Measurements from ENCODE around the gene DDX59.

The DDX59 gene

DNA sequence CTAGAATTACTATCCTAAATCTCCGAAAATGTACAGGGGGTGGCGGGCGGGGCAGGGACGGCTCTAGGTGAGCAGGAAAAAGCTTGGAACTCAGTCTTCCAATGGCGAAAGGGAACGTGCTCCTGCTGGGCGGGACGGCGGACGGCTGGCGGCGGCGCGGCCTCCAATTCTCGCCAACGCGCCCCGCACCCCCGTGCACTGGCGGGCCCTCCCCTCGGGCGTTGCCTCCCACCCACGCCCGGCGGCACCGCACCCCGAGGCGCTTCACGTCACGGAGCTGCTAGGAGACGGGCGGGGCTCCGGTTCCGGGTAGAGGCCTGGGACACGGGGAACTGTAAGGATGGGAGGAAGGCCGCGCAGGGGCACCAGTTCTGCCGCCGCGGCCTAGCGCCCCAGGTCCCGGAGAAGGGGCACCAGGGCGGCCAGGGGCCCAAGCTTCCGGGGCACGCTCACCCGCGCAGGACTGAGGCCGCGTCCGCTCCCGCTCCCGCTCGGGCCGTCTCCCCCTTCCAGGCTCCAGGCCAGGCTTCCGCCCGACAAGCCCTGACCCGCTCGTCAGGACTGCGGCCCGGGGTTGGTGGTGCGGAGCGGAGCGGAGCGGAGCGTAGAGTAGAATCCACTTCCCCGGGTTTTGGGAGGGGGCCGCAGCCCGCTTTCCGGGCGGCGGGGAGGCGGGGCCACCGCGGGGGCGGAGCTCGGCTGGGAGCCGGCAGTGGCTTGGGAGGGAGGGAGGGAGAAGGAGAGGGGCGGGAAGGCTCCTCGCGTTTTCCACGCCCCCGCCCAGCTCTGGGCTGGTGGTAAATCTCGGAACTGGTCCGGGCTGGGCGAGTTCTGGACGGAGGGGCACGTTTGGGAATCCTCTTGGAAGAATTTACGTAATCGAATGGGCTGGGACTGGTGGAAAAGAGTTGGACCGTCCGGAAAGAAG is at the start of gene DDX59:
Gene DDX59, minus strand, starts transcription at position 594 of the 928 bp plus-strand sequence. CDS start 3,167 bp downstream, outside the sequence.
- DNase-seq (ENCODE audit: low spot score): peak; percentile 87

DNA sequence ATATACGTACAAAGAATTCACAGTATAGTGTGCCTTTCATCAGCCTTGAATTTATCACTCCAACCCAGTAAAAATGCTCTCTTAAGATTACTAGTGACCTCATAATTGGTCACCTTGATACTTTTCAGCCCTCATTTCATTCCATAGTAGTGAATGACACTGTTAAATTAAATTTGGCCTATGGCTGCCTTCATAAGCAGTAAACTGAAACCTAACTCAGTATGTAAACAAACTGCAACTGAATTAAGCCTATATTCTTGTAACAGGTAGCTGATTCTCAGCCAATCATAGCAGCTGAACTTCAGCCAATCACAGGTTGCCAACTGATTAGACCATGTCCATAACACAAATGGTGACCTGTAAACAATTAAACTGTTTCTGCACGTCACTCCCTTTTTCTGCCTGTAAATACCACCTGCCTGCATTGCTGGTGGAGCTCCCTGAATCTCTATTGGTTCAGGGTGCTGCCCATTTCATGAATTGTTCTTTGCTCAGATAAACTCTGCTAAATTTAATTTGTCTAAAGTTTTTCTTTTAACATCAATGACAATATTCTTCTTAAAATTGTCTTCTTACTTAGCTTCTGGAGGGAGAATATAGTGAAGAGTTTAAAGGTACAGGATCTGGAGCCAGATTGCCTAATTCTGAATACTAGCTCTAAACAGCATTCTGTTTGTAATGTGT is 44.9 kb upstream of the DDX59 start:
- no peak for DNase-seq (ENCODE audit: low spot score)

DNA sequence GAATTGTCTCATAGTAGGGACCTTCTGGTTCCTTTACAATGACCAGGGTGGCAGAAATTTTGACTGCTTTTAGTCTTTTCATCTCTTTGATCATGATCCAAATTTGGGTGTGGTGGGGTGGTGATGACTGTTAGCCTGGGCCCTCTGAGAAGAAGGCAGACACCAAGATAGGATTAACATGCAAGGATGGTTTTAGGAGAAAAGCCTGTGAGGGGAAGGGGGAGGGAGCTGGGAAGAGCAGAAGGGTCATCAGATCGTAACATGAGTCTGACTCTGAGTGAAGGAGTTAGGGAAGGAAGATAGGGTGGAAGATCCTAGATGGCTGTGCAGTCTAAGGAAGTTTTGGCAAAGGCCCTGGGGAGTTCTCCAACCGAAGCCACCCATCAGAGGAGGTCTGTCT is 40.5 kb upstream of the DDX59 start:
- DNase-seq (ENCODE audit: low spot score): no peak

DNA sequence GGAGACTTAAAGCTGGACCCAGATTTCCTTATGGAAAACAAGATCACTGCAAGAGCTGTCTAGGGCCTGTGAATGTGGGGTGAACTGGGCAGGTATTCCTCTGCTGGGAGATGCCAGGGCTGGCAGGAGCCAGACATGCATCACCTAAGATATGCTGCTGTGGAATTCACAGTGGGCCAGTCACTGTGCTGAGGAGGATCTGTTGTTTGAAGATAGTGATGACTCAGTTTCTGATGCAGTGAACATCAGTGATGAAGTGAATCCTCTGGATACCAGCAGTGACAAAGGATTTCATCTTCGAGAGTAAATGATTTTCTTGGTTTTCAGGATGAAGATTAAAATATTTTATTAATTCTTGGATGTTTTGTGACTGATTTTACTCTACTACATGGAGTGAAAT is 39.1 kb upstream of the DDX59 start:
- DNase-seq (ENCODE audit: low spot score): no peak

DNA sequence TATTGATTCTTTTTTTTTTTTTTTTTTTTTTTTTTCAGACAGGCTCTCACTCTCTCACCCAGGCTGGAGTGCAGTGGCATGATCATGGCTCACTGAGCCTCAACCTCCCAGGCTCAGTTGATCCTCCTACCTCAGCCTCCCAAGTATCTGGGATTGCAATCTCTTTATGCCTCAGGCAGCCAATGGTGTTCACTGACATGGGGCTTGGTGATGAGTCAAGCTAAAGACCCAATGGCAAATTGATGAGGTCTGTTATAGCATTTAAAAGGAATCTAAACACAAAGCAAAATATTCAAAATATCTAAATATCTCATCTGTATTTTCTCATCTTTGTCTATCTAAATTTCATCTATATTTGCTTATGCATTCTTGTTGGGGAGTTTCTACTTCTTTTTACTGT is 38.5 kb upstream of the DDX59 start:
- no peak for DNase-seq (ENCODE audit: low spot score)

GRCh38 chr1:200707116-200707515 is 37.4 kb upstream of the DDX59 start:
- DNase-seq (ENCODE audit: low spot score): no peak

- no peak for DNase-seq (ENCODE audit: low spot score)
Observed at GRCh38 chr1:200706111-200706814, 36.6 kb upstream of the DDX59 start.

DNA sequence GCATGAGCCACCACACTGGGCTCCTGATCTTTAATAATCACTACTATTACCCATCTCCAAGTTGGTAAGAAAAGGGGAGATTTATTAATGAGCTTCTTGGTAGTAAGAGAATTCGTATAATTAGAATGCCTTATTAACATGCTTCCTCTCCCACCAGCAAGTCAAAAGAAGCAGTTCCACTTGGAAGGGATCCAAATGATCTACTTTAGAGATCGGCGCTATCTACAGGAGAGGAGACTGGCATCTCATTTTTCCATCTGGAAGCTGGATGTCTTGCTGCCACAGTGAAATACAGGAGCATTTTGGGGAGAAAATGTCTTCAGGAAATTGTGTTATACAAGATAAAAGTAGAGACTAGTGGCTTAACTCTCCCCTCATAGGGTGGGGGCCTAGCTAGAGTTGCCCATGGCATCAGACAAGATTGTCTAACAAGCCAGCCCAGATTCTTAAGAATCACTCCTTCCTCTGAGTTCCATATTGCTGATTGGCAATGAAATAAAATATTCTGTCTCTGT is 35.3 kb upstream of the DDX59 start:
- DNase-seq (ENCODE audit: low spot score): no peak

- DNase-seq (ENCODE audit: low spot score): no peak
Observed at GRCh38 chr1:200699871-200700270, 30.2 kb upstream of the DDX59 start.

- DNase-seq (ENCODE audit: low spot score): no peak
Observed at GRCh38 chr1:200694738-200695137, 25.0 kb upstream of the DDX59 start.

DNA sequence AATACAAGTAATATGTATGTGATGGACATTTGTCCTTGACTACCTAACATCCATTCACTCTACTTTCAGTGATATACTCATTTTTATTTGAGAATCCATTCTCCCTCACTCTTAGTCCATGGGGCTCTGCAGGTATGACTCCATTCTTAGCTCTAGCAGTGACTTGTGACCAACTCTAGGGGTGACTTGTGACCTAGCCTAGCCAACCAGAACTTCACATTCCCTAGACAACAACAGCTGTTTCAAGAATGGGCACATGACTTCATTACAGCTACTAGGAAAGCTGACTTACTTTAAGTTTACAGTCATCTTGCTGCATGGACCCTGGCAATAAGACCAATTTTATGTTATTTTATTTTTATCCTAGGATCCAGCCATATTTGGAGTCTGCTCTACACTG is 23.6 kb upstream of the DDX59 start:
- DNase-seq (ENCODE audit: low spot score): no peak

- no peak for DNase-seq (ENCODE audit: low spot score)
Observed at GRCh38 chr1:200692316-200692715, 22.6 kb upstream of the DDX59 start.

DNA sequence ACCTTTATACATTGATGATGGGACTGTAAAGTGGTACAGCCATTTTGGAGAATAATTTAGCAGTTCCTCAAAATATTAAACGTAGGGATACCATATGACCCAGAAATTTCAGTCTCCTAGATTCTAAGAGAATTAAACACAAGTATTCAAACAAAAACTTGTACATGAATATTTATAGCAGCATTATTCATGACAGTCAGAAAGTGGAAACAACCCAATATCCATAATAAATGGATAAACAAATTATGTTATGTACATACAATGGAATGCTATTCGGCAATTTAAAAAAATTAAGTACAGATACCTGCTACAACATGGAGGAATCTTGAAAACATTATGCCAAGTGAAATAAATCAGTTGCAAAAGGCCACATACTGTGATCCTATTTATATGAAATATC is 16.9 kb upstream of the DDX59 start:
- no peak for DNase-seq (ENCODE audit: low spot score)

DNA sequence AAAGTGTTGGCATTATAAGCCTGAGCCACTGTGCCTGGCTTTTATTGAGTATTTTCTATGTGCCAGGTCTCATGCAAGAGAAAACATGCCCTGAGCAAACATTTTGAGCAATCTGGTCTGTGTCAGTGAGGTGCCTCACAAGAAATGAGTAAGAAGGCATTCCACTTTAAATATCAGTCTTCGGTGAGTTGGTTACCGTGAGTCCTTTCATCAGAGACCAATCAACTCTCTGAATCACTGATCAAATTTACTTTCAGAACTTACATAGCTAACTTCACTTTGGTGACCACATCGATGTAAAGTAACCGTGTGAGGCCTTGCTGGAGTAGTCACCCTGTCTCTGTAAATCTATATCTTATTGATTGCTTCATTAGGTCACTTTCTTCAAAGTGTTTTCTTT is 14.3 kb upstream of the DDX59 start:
- DNase-seq (ENCODE audit: low spot score): no peak

GRCh38 chr1:200683298-200683697 is 13.6 kb upstream of the DDX59 start:
- no peak for DNase-seq (ENCODE audit: low spot score)

- DNase-seq (ENCODE audit: low spot score): no peak
Observed at GRCh38 chr1:200681231-200681630, 11.5 kb upstream of the DDX59 start.

- no peak for DNase-seq (ENCODE audit: low spot score)
Observed at GRCh38 chr1:200676829-200677228, 7.1 kb upstream of the DDX59 start.

- DNase-seq (ENCODE audit: low spot score): no peak
Observed at GRCh38 chr1:200675588-200675852, 5.8 kb upstream of the DDX59 start.

- DNase-seq (ENCODE audit: low spot score): no peak
Observed at GRCh38 chr1:200674838-200675587, 5.3 kb upstream of the DDX59 start.

DNA sequence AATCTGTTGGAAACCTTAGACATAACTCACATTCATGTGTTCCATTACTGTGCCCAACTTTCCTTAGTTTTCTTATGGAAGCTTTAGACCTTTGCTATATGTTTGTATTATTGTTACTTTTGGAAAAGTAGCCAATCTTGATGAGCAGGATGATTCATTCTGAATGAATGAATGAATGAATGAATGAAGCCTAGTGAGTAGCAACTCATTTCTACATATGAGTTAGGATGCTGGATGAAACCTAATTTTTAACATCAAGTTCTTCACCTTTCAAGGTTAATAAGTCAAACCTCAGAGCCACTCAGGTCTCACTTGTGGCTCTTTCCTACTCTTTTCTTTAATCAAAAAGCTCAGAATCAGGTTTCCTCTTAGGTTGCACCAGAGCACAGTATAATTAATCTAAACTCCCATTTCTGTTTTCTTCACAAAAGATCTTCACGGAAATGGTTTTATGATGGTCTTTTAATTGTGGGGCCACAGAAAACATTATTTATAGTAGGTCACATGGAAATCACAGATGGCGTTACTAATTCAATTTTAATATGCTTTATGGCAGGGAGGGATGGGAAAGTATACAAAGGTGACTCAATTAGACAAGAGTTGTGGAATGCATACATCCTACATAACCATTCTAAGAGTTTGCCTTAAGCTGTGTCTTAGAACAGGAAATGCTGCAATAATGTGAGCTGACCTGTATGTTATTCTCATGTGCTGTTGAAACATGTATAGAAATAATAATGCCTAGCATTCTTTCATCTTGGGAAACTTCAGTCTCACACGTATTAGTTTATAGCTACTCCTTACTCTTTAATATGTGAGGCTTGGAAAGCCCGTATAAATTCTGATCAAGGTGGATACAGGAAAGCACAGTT is 4.5 kb upstream of the DDX59 start:
- no peak for DNase-seq (ENCODE audit: low spot score)

- no peak for DNase-seq (ENCODE audit: low spot score)
Observed at GRCh38 chr1:200671235-200671786, 1.6 kb upstream of the DDX59 start.

All from HuH-7.5 (cell line).